ENCODE measurements around the gene NLGN1. TPM values are rescaled to one million over a fixed set of nuclear protein-coding genes. Genes with fewer than 3 reads are reported as not detected.

The NLGN1 gene
- total RNA-seq, 1 donor = 0.10 TPM

GRCh38 chr3:174302746-174303315, 905.3 kb downstream of the NLGN1 start:
- Histone ChIP-seq H3K27me3 (ENCODE audit: insufficient read depth, low read length) (no peaks in the 10 kb centered on the region), H3K9me3 (ENCODE audit: low read depth, low read length) (no peaks in the 10 kb centered on the region), H3K4me3 (ENCODE audit: low read length) (no peak overlapping the region), H3K4me1 (ENCODE audit: insufficient read depth, low read length) (no peaks in the 10 kb centered on the region)

GRCh38 chr3:174303907-174304560, 906.5 kb downstream of the NLGN1 start:
- Histone ChIP-seq H3K4me3 (ENCODE audit: low read length) (no peak overlapping the region), H3K9me3 (ENCODE audit: low read depth, low read length) (no peaks in the 10 kb centered on the region), H3K27me3 (ENCODE audit: insufficient read depth, low read length) (no peaks in the 10 kb centered on the region), H3K4me1 (ENCODE audit: insufficient read depth, low read length) (no peaks in the 10 kb centered on the region)

GRCh38 chr3:174308736-174309135, 911.2 kb downstream of the NLGN1 start:
- no peaks in the 10 kb centered on the region for H3K27me3 ChIP-seq (ENCODE audit: insufficient read depth, low read length)
- H3K4me3 ChIP-seq (ENCODE audit: low read length) = no peak overlapping the region
- H3K9me3 ChIP-seq (ENCODE audit: low read depth, low read length) = no peaks in the 10 kb centered on the region
- H3K4me1 ChIP-seq (ENCODE audit: insufficient read depth, low read length) = no peaks in the 10 kb centered on the region

GRCh38 chr3:174310475-174310983, 913.0 kb downstream of the NLGN1 start:
- Histone ChIP-seq H3K4me3 (ENCODE audit: low read length) (no peak overlapping the region), H3K9me3 (ENCODE audit: low read depth, low read length) (no peaks in the 10 kb centered on the region), H3K4me1 (ENCODE audit: insufficient read depth, low read length) (no peaks in the 10 kb centered on the region), H3K27me3 (ENCODE audit: insufficient read depth, low read length) (no peaks in the 10 kb centered on the region)

- Histone ChIP-seq H3K4me1 (ENCODE audit: insufficient read depth, low read length) (no peaks in the 10 kb centered on the region), H3K27me3 (ENCODE audit: insufficient read depth, low read length) (no peaks in the 10 kb centered on the region), H3K4me3 (ENCODE audit: low read length) (no peak overlapping the region), H3K9me3 (ENCODE audit: low read depth, low read length) (no peaks in the 10 kb centered on the region)
Measured at GRCh38 chr3:174315225-174315624, 917.7 kb downstream of the NLGN1 start.

- Histone ChIP-seq H3K9me3 (ENCODE audit: low read depth, low read length) (no peaks in the 10 kb centered on the region), H3K4me3 (ENCODE audit: low read length) (no peak overlapping the region), H3K27me3 (ENCODE audit: insufficient read depth, low read length) (no peaks in the 10 kb centered on the region), H3K4me1 (ENCODE audit: insufficient read depth, low read length) (no peaks in the 10 kb centered on the region)
Measured at GRCh38 chr3:174317005-174317404, 919.5 kb downstream of the NLGN1 start.

GRCh38 chr3:174318181-174318580, 920.6 kb downstream of the NLGN1 start:
- no peaks in the 10 kb centered on the region for H3K9me3 ChIP-seq (ENCODE audit: low read depth, low read length)
- no peaks in the 10 kb centered on the region for H3K4me1 ChIP-seq (ENCODE audit: insufficient read depth, low read length)
- no peaks in the 10 kb centered on the region for H3K27me3 ChIP-seq (ENCODE audit: insufficient read depth, low read length)
- H3K4me3 ChIP-seq (ENCODE audit: low read length) = no peak overlapping the region

GRCh38 chr3:174321548-174321947, 924.0 kb downstream of the NLGN1 start:
- Histone ChIP-seq H3K9me3 (ENCODE audit: low read depth, low read length) (no peaks in the 10 kb centered on the region), H3K4me1 (ENCODE audit: insufficient read depth, low read length) (no peaks in the 10 kb centered on the region), H3K4me3 (ENCODE audit: low read length) (no peak overlapping the region), H3K27me3 (ENCODE audit: insufficient read depth, low read length) (no peaks in the 10 kb centered on the region)

- no peaks in the 10 kb centered on the region for H3K27me3 ChIP-seq (ENCODE audit: insufficient read depth, low read length)
- H3K4me1 ChIP-seq (ENCODE audit: insufficient read depth, low read length) = no peaks in the 10 kb centered on the region
- H3K4me3 ChIP-seq (ENCODE audit: low read length) = no peak overlapping the region
- no peaks in the 10 kb centered on the region for H3K9me3 ChIP-seq (ENCODE audit: low read depth, low read length)
Measured at GRCh38 chr3:174322789-174323188, 925.2 kb downstream of the NLGN1 start.

- Histone ChIP-seq H3K4me3 (ENCODE audit: low read length) (no peak overlapping the region), H3K4me1 (ENCODE audit: insufficient read depth, low read length) (no peaks in the 10 kb centered on the region), H3K27me3 (ENCODE audit: insufficient read depth, low read length) (no peaks in the 10 kb centered on the region), H3K9me3 (ENCODE audit: low read depth, low read length) (no peaks in the 10 kb centered on the region)
Measured at GRCh38 chr3:174325171-174325570, 927.6 kb downstream of the NLGN1 start.

GRCh38 chr3:174325834-174326700, 928.5 kb downstream of the NLGN1 start:
- Histone ChIP-seq H3K27me3 (ENCODE audit: insufficient read depth, low read length) (no peaks in the 10 kb centered on the region), H3K9me3 (ENCODE audit: low read depth, low read length) (no peaks in the 10 kb centered on the region), H3K4me1 (ENCODE audit: insufficient read depth, low read length) (peaks cover 2% of the 10 kb centered on the region), H3K4me3 (ENCODE audit: low read length) (no peak overlapping the region)

- H3K9me3 ChIP-seq (ENCODE audit: low read depth, low read length) = no peaks in the 10 kb centered on the region
- no peaks in the 10 kb centered on the region for H3K27me3 ChIP-seq (ENCODE audit: insufficient read depth, low read length)
- peaks cover 13% of the 10 kb centered on the region for H3K4me1 ChIP-seq (ENCODE audit: insufficient read depth, low read length)
- H3K4me3 ChIP-seq (ENCODE audit: low read length) = no peak overlapping the region
Measured at GRCh38 chr3:174329321-174329720, 931.8 kb downstream of the NLGN1 start.

- H3K4me1 ChIP-seq (ENCODE audit: insufficient read depth, low read length) = peaks cover 13% of the 10 kb centered on the region
- no peaks in the 10 kb centered on the region for H3K27me3 ChIP-seq (ENCODE audit: insufficient read depth, low read length)
- H3K9me3 ChIP-seq (ENCODE audit: low read depth, low read length) = no peaks in the 10 kb centered on the region
- H3K4me3 ChIP-seq (ENCODE audit: low read length) = no peak overlapping the region
Measured at GRCh38 chr3:174330303-174330702, 932.8 kb downstream of the NLGN1 start.

GRCh38 chr3:174331095-174331800, 933.7 kb downstream of the NLGN1 start:
- no peaks in the 10 kb centered on the region for H3K27me3 ChIP-seq (ENCODE audit: insufficient read depth, low read length)
- peaks cover 18% of the 10 kb centered on the region for H3K4me1 ChIP-seq (ENCODE audit: insufficient read depth, low read length)
- no peaks in the 10 kb centered on the region for H3K9me3 ChIP-seq (ENCODE audit: low read depth, low read length)
- no peak overlapping the region for H3K4me3 ChIP-seq (ENCODE audit: low read length)

- Histone ChIP-seq H3K4me1 (ENCODE audit: insufficient read depth, low read length) (peaks cover 25% of the 10 kb centered on the region), H3K4me3 (ENCODE audit: low read length) (no peak overlapping the region), H3K9me3 (ENCODE audit: low read depth, low read length) (no peaks in the 10 kb centered on the region), H3K27me3 (ENCODE audit: insufficient read depth, low read length) (no peaks in the 10 kb centered on the region)
Measured at GRCh38 chr3:174332391-174332790, 934.8 kb downstream of the NLGN1 start.
